Measurements from ENCODE around the gene TNFRSF12A. TPM values are rescaled to one million over a fixed set of nuclear protein-coding genes. Genes with fewer than 3 reads are reported as not detected.
A peak's percentile ranks its signal among the peaks of the same experiment; 100 is the strongest.

Gene TNFRSF12A
- polyA plus RNA-seq, 2 of the 4 experiments (the other 2 are of a cell fraction) = 111 to 314 TPM

DNA sequence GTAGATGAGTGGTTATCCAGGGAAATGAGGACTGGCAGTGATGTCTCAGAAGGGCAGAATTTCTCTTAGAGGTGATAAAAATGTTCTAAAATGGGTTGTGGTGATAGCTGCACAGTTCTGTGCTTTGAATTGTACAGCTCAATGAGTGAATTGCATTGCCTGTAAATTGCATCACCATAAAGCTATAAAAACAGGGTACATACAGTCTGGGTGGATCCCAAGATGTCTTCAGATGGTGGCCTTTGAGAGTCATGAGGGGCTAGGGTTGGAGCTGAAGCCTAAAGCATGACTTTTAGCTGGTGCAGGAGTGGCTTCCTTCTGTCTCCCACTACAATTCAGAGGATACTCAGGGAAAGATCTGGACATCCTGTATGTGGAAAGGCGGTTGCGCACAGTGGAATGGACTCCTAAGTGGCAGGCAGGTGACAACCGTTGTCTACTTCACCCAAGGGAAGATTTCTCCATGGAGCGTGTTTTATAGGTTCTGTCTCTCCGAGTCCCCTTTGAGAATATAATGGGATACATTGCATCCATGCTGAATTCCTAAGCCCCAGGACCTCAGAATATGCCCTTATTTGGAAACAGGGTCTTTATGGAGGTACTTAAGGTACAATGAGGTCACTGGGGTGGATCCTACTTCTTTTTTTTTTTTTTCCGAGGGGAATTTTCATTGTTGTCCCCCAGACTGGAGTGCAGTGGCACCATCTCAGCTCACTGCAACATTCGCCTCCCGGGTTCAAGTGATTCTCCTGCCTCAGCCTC, 43.6 kb downstream of the TNFRSF12A start:
- POLR2A ChIA-PET = no interaction called here
- no peak overlapping the region for H3K4me3 ChIP-seq
- no peak for DNase-seq (ENCODE audit: low read depth in 1 of 2, low spot score in 1 of 2)
- no peak for TF ChIP-seq JUN (IDR thresholded peaks at IDR 0.05)
- TF ChIP-seq HOXB5 (CRISPR knock-in tag; IDR thresholded peaks at IDR 0.05) = no peak
- 91% methylated on average over 8 of the region's 8 CpGs for WGBS (ENCODE audit: missing lambda C conversion rate)
- CTCF ChIA-PET = interaction anchor here (0.6 to 12.4 kb wide), 12 partner anchors 12 to 110 kb away, joined by 3 to 186 read pairs (median 4); partner anchors contain the start of genes ZNF213 and ZSCAN10
- H3K27ac ChIP-seq = no peak overlapping the region
- no peak for ATAC-seq
- FAIRE-seq = no peak
- peaks cover 23% of the 10 kb centered on the region for H3K4me1 ChIP-seq
- no peaks in the 10 kb centered on the region for H3K9me3 ChIP-seq
- H3K4me2 ChIP-seq = no peak overlapping the region

DNA sequence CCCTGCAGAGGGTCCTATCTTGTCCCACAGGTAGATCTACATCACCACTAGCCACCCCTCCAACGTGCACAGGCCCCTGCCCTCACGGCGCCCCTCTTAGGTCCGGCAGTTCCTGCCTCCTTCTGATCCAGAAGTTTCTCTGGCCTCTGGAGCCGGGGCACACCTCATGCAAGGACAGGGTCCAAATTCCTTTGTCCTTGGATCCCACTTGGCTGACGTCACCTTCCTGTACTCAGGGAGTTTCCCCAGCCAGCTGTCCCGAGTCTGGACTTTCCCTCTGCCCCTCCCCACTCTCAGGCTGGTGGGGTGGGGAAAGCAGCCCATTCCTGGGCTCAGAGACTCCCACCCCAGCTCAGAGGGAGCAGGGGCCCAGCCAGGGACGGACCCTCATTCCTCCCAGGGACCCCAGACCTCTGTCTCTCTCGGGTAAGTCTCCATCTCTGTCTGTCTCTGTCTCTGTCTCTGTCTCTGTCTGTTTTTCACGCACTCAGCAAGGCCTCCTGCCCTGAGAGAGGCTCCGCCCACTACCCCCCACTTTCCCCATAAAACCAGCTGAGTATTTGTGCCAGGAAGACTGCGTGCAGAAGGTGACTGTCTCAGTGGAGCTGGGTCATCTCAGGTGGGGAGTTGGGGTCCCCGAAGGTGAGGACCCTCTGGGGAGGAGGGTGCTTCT, 45.0 kb downstream of the TNFRSF12A start, which contains the start of gene IL32:
IL32 (plus strand) TSS at position 572 of the 673 bp plus-strand sequence. CDS start 172 bp downstream, outside the sequence.
- ChIA-PET POLR2A (no interaction called here), CTCF (interaction anchor here (0.9 to 12.4 kb wide), 9 partner anchors 13 to 109 kb away, joined by 3 to 186 read pairs (median 4); partner anchors contain the start of genes ZNF213 and ZSCAN10)
- DNase-seq (ENCODE audit: low read depth in 1 of 2, low spot score in 1 of 2) = peak; percentile 66 to 71
- peak within 1 kb of the TSS; percentile 57 to 69 for H3K27ac ChIP-seq
- peak within 1 kb of the TSS; percentile 17; the same call in 1 of the 3 replicates for H3K4me3 ChIP-seq
- no peaks in the 10 kb centered on the region for H3K9me3 ChIP-seq
- no peak for FAIRE-seq
- ATAC-seq = peak; percentile 49 to 75; a peak in 5 of 6 replicates
- peaks cover 17% of the 10 kb centered on the region for H3K4me1 ChIP-seq
- H3K4me2 ChIP-seq = peak within 1 kb of the TSS; percentile 54
- WGBS (ENCODE audit: missing lambda C conversion rate) = 40% methylated on average over 13 of the region's 13 CpGs
- TF ChIP-seq ZSCAN20 (CRISPR knock-in tag; IDR thresholded peaks at IDR 0.05) = no peak
- TF ChIP-seq RAD21 (conservative IDR thresholded peaks at IDR 0.05 in 1 of 2, IDR thresholded peaks at IDR 0.05 in 1 of 2) = no peak
- no peak for TF ChIP-seq RCOR1 (IDR thresholded peaks at IDR 0.05; ENCODE audit: low read depth, low read length)
- no peak for TF ChIP-seq CBX8 (IDR thresholded peaks at IDR 0.05)
- TF ChIP-seq, protein P1, sequence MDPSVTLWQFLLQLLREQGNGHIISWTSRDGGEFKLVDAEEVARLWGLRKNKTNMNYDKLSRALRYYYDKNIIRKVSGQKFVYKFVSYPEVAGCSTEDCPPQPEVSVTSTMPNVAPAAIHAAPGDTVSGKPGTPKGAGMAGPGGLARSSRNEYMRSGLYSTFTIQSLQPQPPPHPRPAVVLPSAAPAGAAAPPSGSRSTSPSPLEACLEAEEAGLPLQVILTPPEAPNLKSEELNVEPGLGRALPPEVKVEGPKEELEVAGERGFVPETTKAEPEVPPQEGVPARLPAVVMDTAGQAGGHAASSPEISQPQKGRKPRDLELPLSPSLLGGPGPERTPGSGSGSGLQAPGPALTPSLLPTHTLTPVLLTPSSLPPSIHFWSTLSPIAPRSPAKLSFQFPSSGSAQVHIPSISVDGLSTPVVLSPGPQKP (IDR thresholded peaks at IDR 0.05; ENCODE audit: low read depth, low read length) = no peak
- no peak for TF ChIP-seq HOXA7 (CRISPR knock-in tag; IDR thresholded peaks at IDR 0.05)
- TF ChIP-seq, protein P2, sequence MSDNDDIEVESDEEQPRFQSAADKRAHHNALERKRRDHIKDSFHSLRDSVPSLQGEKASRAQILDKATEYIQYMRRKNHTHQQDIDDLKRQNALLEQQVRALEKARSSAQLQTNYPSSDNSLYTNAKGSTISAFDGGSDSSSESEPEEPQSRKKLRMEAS (IDR thresholded peaks at IDR 0.05) = peak; percentile 19; the same call in 1 of the 2 replicates
- no peak for TF ChIP-seq EP300 (IDR thresholded peaks at IDR 0.05)
- TF ChIP-seq ESRRA (IDR thresholded peaks at IDR 0.05; ENCODE audit: borderline replicate concordance, low read length) = peak; percentile 26; the same call in 1 of the 2 replicates
- no peak for TF ChIP-seq POLR2AphosphoS2 (conservative IDR thresholded peaks at IDR 0.05; ENCODE audit: low read length)

DNA sequence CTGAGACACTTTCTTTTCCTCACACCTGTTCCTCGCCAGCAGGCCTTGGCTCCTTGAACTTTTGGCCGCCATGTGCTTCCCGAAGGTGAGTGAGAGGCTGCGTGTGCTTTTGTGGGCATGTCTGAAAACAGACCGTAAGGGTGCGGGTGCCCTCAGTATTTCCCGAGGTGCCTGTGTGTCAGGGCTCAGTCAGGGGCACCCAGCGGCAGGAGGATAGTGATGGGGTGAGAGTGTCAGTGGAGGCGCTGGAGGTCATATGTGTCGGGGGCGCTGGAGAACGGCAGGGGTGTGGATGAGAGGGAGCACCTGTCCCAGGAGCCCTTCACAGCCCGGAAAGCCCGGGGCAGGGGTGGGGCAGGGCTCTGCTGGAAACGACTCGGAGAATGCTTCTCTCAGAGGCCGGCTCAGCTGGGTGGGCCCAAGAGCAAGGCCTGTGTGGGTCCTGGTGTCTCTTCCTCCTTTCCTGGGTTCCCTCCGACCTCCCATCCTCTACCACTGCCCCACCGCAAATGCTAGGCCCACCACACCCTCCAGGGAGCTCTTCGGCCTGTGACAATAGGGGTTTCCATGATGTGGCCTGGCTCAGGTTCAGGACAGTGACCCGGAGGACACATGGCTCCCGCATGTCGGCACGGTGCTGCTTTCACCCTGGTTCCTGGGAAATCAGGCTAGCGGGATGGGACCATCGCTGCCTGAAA, 45.7 kb downstream of the TNFRSF12A start:
- Histone ChIP-seq H3K4me1 (peaks cover 17% of the 10 kb centered on the region), H3K27ac (peak overlapping the region; percentile 57 to 69), H3K4me2 (peak overlapping the region; percentile 54), H3K4me3 (peak overlapping the region; percentile 17; the same call in 1 of the 3 replicates), H3K9me3 (no peaks in the 10 kb centered on the region)
- FAIRE-seq = no peak
- no peak for ATAC-seq
- POLR2A ChIA-PET = no interaction called here
- no peak for DNase-seq (ENCODE audit: low read depth in 1 of 2, low spot score in 1 of 2)
- 89% methylated on average over 25 of the region's 26 CpGs for WGBS (ENCODE audit: missing lambda C conversion rate)
- CTCF ChIA-PET = interaction anchor here (0.9 to 12.4 kb wide), 9 partner anchors 14 to 108 kb away, joined by 3 to 186 read pairs (median 4); partner anchors contain the start of genes ZNF213 and ZSCAN10
- TF ChIP-seq, protein P1 (IDR thresholded peaks at IDR 0.05; ENCODE audit: low read depth, low read length) = no peak
- TF ChIP-seq EHF (CRISPR knock-in tag; IDR thresholded peaks at IDR 0.05) = no peak
- TF ChIP-seq ZC3H11A (IDR thresholded peaks at IDR 0.05) = no peak
- no peak for TF ChIP-seq RCOR1 (IDR thresholded peaks at IDR 0.05; ENCODE audit: low read depth, low read length)
- no peak for TF ChIP-seq HEYL (CRISPR knock-in tag; IDR thresholded peaks at IDR 0.05)
- TF ChIP-seq ZSCAN20 (CRISPR knock-in tag; IDR thresholded peaks at IDR 0.05) = no peak
- TF ChIP-seq, protein P3, sequence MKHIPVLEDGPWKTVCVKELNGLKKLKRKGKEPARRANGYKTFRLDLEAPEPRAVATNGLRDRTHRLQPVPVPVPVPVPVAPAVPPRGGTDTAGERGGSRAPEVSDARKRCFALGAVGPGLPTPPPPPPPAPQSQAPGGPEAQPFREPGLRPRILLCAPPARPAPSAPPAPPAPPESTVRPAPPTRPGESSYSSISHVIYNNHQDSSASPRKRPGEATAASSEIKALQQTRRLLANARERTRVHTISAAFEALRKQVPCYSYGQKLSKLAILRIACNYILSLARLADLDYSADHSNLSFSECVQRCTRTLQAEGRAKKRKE (CRISPR knock-in tag; IDR thresholded peaks at IDR 0.05; ENCODE audit: low read depth) = no peak
- no peak for TF ChIP-seq HOXB13 (CRISPR knock-in tag; IDR thresholded peaks at IDR 0.05; ENCODE audit: low read depth)
- TF ChIP-seq MYC (IDR thresholded peaks at IDR 0.05; ENCODE audit: borderline replicate concordance, low read length) = no peak
- TF ChIP-seq PHF8 (IDR thresholded peaks at IDR 0.05; ENCODE audit: borderline replicate concordance, low read depth) = no peak
- no peak for TF ChIP-seq NFE2L2 (conservative IDR thresholded peaks at IDR 0.05; ENCODE audit: low read length)
- no peak for TF ChIP-seq RARB (CRISPR knock-in tag; IDR thresholded peaks at IDR 0.05)
- TF ChIP-seq, protein P4, sequence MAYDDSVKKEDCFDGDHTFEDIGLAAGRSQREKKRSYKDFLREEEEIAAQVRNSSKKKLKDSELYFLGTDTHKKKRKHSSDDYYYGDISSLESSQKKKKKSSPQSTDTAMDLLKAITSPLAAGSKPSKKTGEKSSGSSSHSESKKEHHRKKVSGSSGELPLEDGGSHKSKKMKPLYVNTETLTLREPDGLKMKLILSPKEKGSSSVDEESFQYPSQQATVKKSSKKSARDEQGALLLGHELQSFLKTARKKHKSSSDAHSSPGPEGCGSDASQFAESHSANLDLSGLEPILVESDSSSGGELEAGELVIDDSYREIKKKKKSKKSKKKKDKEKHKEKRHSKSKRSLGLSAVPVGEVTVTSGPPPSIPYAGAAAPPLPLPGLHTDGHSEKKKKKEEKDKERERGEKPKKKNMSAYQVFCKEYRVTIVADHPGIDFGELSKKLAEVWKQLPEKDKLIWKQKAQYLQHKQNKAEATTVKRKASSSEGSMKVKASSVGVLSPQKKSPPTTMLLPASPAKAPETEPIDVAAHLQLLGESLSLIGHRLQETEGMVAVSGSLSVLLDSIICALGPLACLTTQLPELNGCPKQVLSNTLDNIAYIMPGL (CRISPR knock-in tag; IDR thresholded peaks at IDR 0.05; ENCODE audit: borderline replicate concordance) = no peak
- no peak for TF ChIP-seq NR3C1 (IDR thresholded peaks at IDR 0.05)
- no peak for TF ChIP-seq SREBF2 (IDR thresholded peaks at IDR 0.05)
- TF ChIP-seq CEBPB (IDR thresholded peaks at IDR 0.05) = no peak
